H1 (cell line): ENCODE measurements around the gene DISC1. TPM values are rescaled to one million over a fixed set of nuclear protein-coding genes. Genes with fewer than 3 reads are reported as not detected.

ENCODE experiments used
- CTCF ChIA-PET: fragments of 300-600 bp; sonication (Branson Sonifier 250); formaldehyde crosslinking; loops from one replicate; lab custom pipeline; 2021; ENCODE audit not compliant: partially characterized antibody; lab: Charles Lee
- POLR2A ChIA-PET: fragments of 300-600 bp; sonication (Branson Sonifier 250); formaldehyde crosslinking; loops from one replicate; lab custom pipeline; 2021; ENCODE audit warnings: inconsistent platforms; ENCODE audit not compliant: partially characterized antibody; lab: Charles Lee
- DNase-seq, 2 experiments: peaks; one replicate each; pipeline versions ENCODE4 v3.0.0 to v3.0.0-alpha.2; 2010 to 2022; ENCODE audit warnings: low spot score in 2 of 2, low read depth in 1 of 2, mixed read lengths in 1 of 2
- FAIRE-seq: peaks from 2 replicates; lab custom pipeline; 2011; peaks lifted over from hg19 to GRCh38; lab: Jason Lieb, UNC
- H2AFZ ChIP-seq: 2 replicates; pipeline ENCODE4 v1.8.1; 2012; ENCODE audit warnings: low read length, inconsistent platforms
- H2AK5ac ChIP-seq: 2 replicates; pipeline ENCODE4 v1.6.1; 2013; ENCODE audit warnings: low read depth, low read length
- H2BK120ac ChIP-seq: replicated peaks from 2 replicates; pipeline ENCODE3; 2013; ENCODE audit warnings: low read depth, low read length, inconsistent platforms
- H2BK12ac ChIP-seq: 2 replicates; pipeline ENCODE4 v1.6.1; 2013; ENCODE audit warnings: low read depth, low read length
- H2BK15ac ChIP-seq: 2 replicates; pipeline ENCODE4 v1.6.1; 2013; ENCODE audit warnings: low read length
- H2BK20ac ChIP-seq: 2 replicates; pipeline ENCODE4 v1.6.1; 2013; ENCODE audit warnings: low read length
- H2BK5ac ChIP-seq: 2 replicates; pipeline ENCODE4 v1.6.1; 2013; ENCODE audit warnings: low read depth, low read length
- H3K14ac ChIP-seq: 2 replicates; pipeline ENCODE4 v1.6.1; 2013; ENCODE audit warnings: inconsistent platforms; ENCODE audit not compliant: insufficient read length
- H3K18ac ChIP-seq: 2 replicates; pipeline ENCODE4 v1.6.1; 2013; ENCODE audit warnings: low read length; ENCODE audit errors: extremely low read depth
- H3K23ac ChIP-seq: 2 replicates; pipeline ENCODE4 v1.6.1; 2013; ENCODE audit warnings: inconsistent platforms; ENCODE audit not compliant: insufficient read length
- H3K23me2 ChIP-seq: 2 replicates; pipeline ENCODE4 v1.6.1; 2013; ENCODE audit warnings: low read depth, low read length
- H3K27ac ChIP-seq: 2 replicates; pipeline ENCODE4 v1.6.1; 2011; ENCODE audit warnings: low read depth, low read length, inconsistent platforms
- H3K27me3 ChIP-seq, 4 experiments: replicated peaks in 1 of 4; 1 replicate in 1 of 4; 2 replicates in 3 of 4; pipeline versions ENCODE4 v1.6.1 to v1.8.1; 2011 to 2013; ENCODE audit warnings: low read length in 3 of 4, mild to moderate bottlenecking in 3 of 4, inconsistent platforms in 2 of 4, mixed read lengths in 2 of 4, moderate library complexity in 1 of 4; ENCODE audit not compliant: control insufficient read depth in 3 of 4, insufficient read depth in 3 of 4; ENCODE audit errors: extremely low read depth in 1 of 4
- H3K36me3 ChIP-seq, 4 experiments: 2 replicates each; pipeline versions ENCODE4 v1.6.1 to v1.8.1; 2011 to 2013; ENCODE audit warnings: mild to moderate bottlenecking in 4 of 4, low read length in 3 of 4, moderate library complexity in 2 of 4, control low read depth in 1 of 4, inconsistent platforms in 1 of 4; ENCODE audit not compliant: insufficient read depth in 4 of 4, control insufficient read depth in 2 of 4
- H3K4ac ChIP-seq: replicated peaks from 2 replicates; pipeline ENCODE3; 2013; ENCODE audit warnings: low read length, low read depth, mixed read lengths, inconsistent platforms; ENCODE audit not compliant: insufficient read length
- H3K4me1 ChIP-seq, 4 experiments: replicated peaks in 1 of 4; 1 replicate in 1 of 4; 2 replicates in 3 of 4; pipeline versions ENCODE4 v1.6.1 to v1.8.1; 2011 to 2013; ENCODE audit warnings: low read length in 3 of 4, inconsistent platforms in 2 of 4, mixed read lengths in 1 of 4; ENCODE audit not compliant: insufficient read depth in 4 of 4, control insufficient read depth in 3 of 4
- H3K4me2 ChIP-seq, 2 experiments: 2 replicates each; pipeline versions ENCODE4 v1.6.1 to v1.8.1; 2011 to 2013; ENCODE audit warnings: low read depth in 2 of 2, low read length in 2 of 2, control low read depth in 1 of 2, inconsistent platforms in 1 of 2, mild to moderate bottlenecking in 1 of 2; ENCODE audit not compliant: insufficient read depth in 1 of 2
- H3K4me3 ChIP-seq, 4 experiments: fragments of 200-600, 300-600 bp in 1 of 4; sonication (generic), shearing (Covaris generic), sonication (Bioruptor Twin) in 1 of 4; 2 replicates each; pipeline versions ENCODE4 v1.5.1 to v1.8.1; 2011 to 2016; ENCODE audit warnings: low read length in 4 of 4, low read depth in 3 of 4, control low read depth in 2 of 4, inconsistent platforms in 2 of 4, mild to moderate bottlenecking in 2 of 4, mixed read lengths in 1 of 4, moderate library complexity in 1 of 4; ENCODE audit not compliant: insufficient read depth in 2 of 4; ENCODE audit errors: extremely low read depth in 1 of 4
- H3K56ac ChIP-seq: replicated peaks from 2 replicates; pipeline ENCODE3; 2013; ENCODE audit warnings: low read depth, mild to moderate bottlenecking, mixed read lengths, low read length, inconsistent platforms; ENCODE audit not compliant: insufficient read length
- H3K79me1 ChIP-seq: 2 replicates; pipeline ENCODE4 v1.6.1; 2013; ENCODE audit warnings: low read depth, low read length, control low read depth
- H3K79me2 ChIP-seq, 2 experiments: 2 replicates each; pipeline versions ENCODE4 v1.6.1 to v1.8.1; 2012 to 2013; ENCODE audit warnings: low read length in 2 of 2, mild to moderate bottlenecking in 2 of 2, inconsistent platforms in 1 of 2; ENCODE audit not compliant: insufficient read depth in 2 of 2, control insufficient read depth in 1 of 2
- H3K9ac ChIP-seq, 4 experiments: replicated peaks in 1 of 4; 1 replicate in 1 of 4; 2 replicates in 3 of 4; pipeline versions ENCODE4 v1.6.1 to v1.8.1; 2011 to 2013; ENCODE audit warnings: low read depth in 3 of 4, low read length in 3 of 4, control low read depth in 2 of 4, mild to moderate bottlenecking in 2 of 4, moderate library complexity in 2 of 4, inconsistent platforms in 1 of 4; ENCODE audit errors: extremely low read depth in 1 of 4
- H3K9me3 ChIP-seq, 2 experiments: 2 replicates each; pipeline versions ENCODE4 v1.6.1 to v1.8.1; 2012 to 2013; ENCODE audit warnings: mild to moderate bottlenecking in 2 of 2, moderate library complexity in 2 of 2, control low read depth in 1 of 2, inconsistent platforms in 1 of 2, low read depth in 1 of 2, low read length in 1 of 2, mixed read lengths in 1 of 2; ENCODE audit not compliant: insufficient read depth in 2 of 2
- H4K20me1 ChIP-seq, 2 experiments: replicated peaks in 1 of 2; 2 replicates each; pipeline versions ENCODE3 to v1.8.1; 2011 to 2013; ENCODE audit warnings: inconsistent platforms in 2 of 2, low read length in 2 of 2, mild to moderate bottlenecking in 1 of 2; ENCODE audit not compliant: insufficient read depth in 2 of 2, control insufficient read depth in 1 of 2
- H4K5ac ChIP-seq: 2 replicates; pipeline ENCODE4 v1.6.1; 2013; ENCODE audit warnings: low read length, low read depth, mixed read lengths, inconsistent platforms; ENCODE audit not compliant: insufficient read length
- H4K8ac ChIP-seq: 2 replicates; pipeline ENCODE4 v1.8.0; 2013; ENCODE audit warnings: mild to moderate bottlenecking, moderate library complexity, low read length, inconsistent platforms; ENCODE audit not compliant: insufficient read depth; ENCODE audit errors: extremely low read depth
- H4K91ac ChIP-seq: replicated peaks from 2 replicates; pipeline ENCODE3; 2013; ENCODE audit warnings: low read length, mixed read lengths, inconsistent platforms; ENCODE audit not compliant: insufficient read length
- CBX8 ChIP-seq: fragments of 300-800, 300-1000 bp; sonication (generic); IDR thresholded peaks from 2 replicates; pipeline ENCODE4 v1.7.1; 2016; ENCODE audit warnings: low read depth, low read length, borderline replicate concordance
- CHD1 ChIP-seq: IDR thresholded peaks from 2 replicates; pipeline ENCODE4 v1.6.1; 2012; ENCODE audit warnings: low read depth, low read length, improper control_type of control experiment
- CHD2 ChIP-seq: IDR thresholded peaks from 2 replicates; pipeline ENCODE4 v1.6.1; 2012; ENCODE audit warnings: low read length, improper control_type of control experiment
- CREB1 ChIP-seq: IDR thresholded peaks from 2 replicates; pipeline ENCODE4 v1.6.1; 2012; ENCODE audit warnings: inconsistent platforms
- EGR1 ChIP-seq: IDR thresholded peaks from 2 replicates; pipeline ENCODE4 v1.6.1; 2011; ENCODE audit warnings: low read depth, low read length, borderline replicate concordance
- JUND ChIP-seq: IDR thresholded peaks from 2 replicates; pipeline ENCODE4 v1.6.1; 2011; ENCODE audit warnings: mild to moderate bottlenecking, improper control_type of control experiment, low read length
- MAFK ChIP-seq: IDR thresholded peaks from 2 replicates; pipeline ENCODE4 v1.6.1; 2012; ENCODE audit warnings: low read depth, mild to moderate bottlenecking, improper control_type of control experiment, low read length
- PHF8 ChIP-seq: fragments of 200-600 bp; sonication (generic); conservative IDR thresholded peaks from 2 replicates; pipeline ENCODE4 v1.7.1; 2012; ENCODE audit warnings: low read depth, mild to moderate bottlenecking, inconsistent platforms, low read length, moderate library complexity
- POLR2A ChIP-seq, 2 experiments: IDR thresholded peaks; 1 replicate in 1 of 2; 2 replicates in 1 of 2; pipeline ENCODE4 v1.6.1; 2011; ENCODE audit warnings: low read depth in 2 of 2, low read length in 2 of 2, mild to moderate bottlenecking in 2 of 2; ENCODE audit errors: control extremely low read depth in 1 of 2
- POLR2AphosphoS5 ChIP-seq: IDR thresholded peaks from 2 replicates; pipeline ENCODE4 v1.6.1; 2011; ENCODE audit warnings: low read depth, low read length
- RAD21 ChIP-seq, 2 experiments: IDR thresholded peaks in 1 of 2; conservative IDR thresholded peaks in 1 of 2; 2 replicates each; pipeline ENCODE4 v1.6.1; 2011; ENCODE audit warnings: low read depth in 2 of 2, low read length in 2 of 2, improper control_type of control experiment in 1 of 2, inconsistent platforms in 1 of 2, mild to moderate bottlenecking in 1 of 2, moderate library complexity in 1 of 2
- SP2 ChIP-seq: IDR thresholded peaks from 2 replicates; pipeline ENCODE4 v1.6.1; 2012; ENCODE audit warnings: mild to moderate bottlenecking, low read length, inconsistent platforms
- SUZ12 ChIP-seq: fragments of 200-600 bp; sonication (generic); IDR thresholded peaks from 2 replicates; pipeline ENCODE4 v1.6.1; 2012; ENCODE audit warnings: mild to moderate bottlenecking, inconsistent platforms, low read length, moderate library complexity, mixed read lengths
- ZNF274 ChIP-seq: IDR thresholded peaks from 2 replicates; pipeline ENCODE4 v1.7.0; 2012; ENCODE audit warnings: low read length, borderline replicate concordance; ENCODE audit errors: extremely low read depth
- WGBS, 2 experiments: shearing (Covaris generic) in 1 of 2; methylation state at CpG; one replicate each; pipeline versions ENCODE4 v1.1.6 to v1.1.7; 2013 to 2015; ENCODE audit warnings: low lambda C conversion rate in 2 of 2, mixed read lengths in 2 of 2, inconsistent platforms in 1 of 2, low coverage in 1 of 2, missing lambda C conversion rate in 1 of 2; ENCODE audit not compliant: insufficient replicate concordance in 2 of 2, insufficient coverage in 1 of 2, insufficient read length in 1 of 2; ENCODE audit errors: extremely low coverage in 1 of 2, missing lambda C conversion rate in 1 of 2; 5-methylcytosine and 5-hydroxymethylcytosine counted together
- polyA plus RNA-seq, 7 experiments: library from polyadenylated mRNA; depleted of rRNA in 3 of 7; stranded (reverse) in 5 of 7; unstranded in 2 of 7; fragments of >200 nt in 5 of 7; fragments of 200-250 nt in 2 of 7; gene quantifications; 1 replicate in 5 of 7; 2 replicates in 1 of 7; 4 replicates in 1 of 7; pipeline versions ENCODE4 v1.2.1 to v1.2.3, GENCODE V29; 2011 to 2013; ENCODE audit warnings: missing spikeins in 2 of 7, mixed read lengths in 2 of 7
- total RNA-seq: library from RNA; stranded (reverse); fragmentation: NEBNext Ultra II Directional; extraction: Animal tissue kit (Norgen Biotek cat#: 25700); gene quantifications from 2 replicates; pipeline ENCODE4 v1.2.1, GENCODE V29; 2021

DISC1 gene
- total and polyA plus RNA-seq, 2 of the 8 experiments (the other 6 are each of a cell fraction or from before 2014, with no cell fraction given) = 1.1 to 3.5 TPM

GRCh38 chr1:231682779-231683178 is 56.2 kb downstream of the DISC1 start:
- H4K20me1 ChIP-seq = no peaks in the 10 kb centered on the region
- ChIA-PET POLR2A (no interaction called here), CTCF (interaction anchor here (0.6 to 3.8 kb wide), 2 partner anchors 11 to 79 kb away, joined by 3 to 21 read pairs; no protein-coding TSS in a partner anchor)
- no peaks in the 10 kb centered on the region; a peak in 1 of 7 replicates for H3K4me1 ChIP-seq
- no peaks in the 10 kb centered on the region for H3K27me3 ChIP-seq
- H2BK120ac ChIP-seq = no peak overlapping the region
- no peak overlapping the region for H2AK5ac ChIP-seq
- no peak overlapping the region for H3K4me2 ChIP-seq
- 90% methylated on average over 3 of the region's 3 CpGs; no CpG with 5 or more reads in 1 of the 2 experiments for WGBS, 2 experiments
- H3K79me1 ChIP-seq = no peaks in the 10 kb centered on the region
- no peaks in the 10 kb centered on the region for H3K36me3 ChIP-seq
- no peak overlapping the region for H2BK5ac ChIP-seq
- H3K18ac ChIP-seq = no peak overlapping the region
- H3K9me3 ChIP-seq = peaks cover 11 to 15% of the 10 kb centered on the region in 2 experiments; a peak in 3 of 4 replicates
- H4K5ac ChIP-seq = no peak overlapping the region
- H3K23ac ChIP-seq = no peak overlapping the region
- H3K4ac ChIP-seq = no peak overlapping the region
- no peak overlapping the region for H3K9ac ChIP-seq
- no peaks in the 10 kb centered on the region for H3K79me2 ChIP-seq
- H3K4me3 ChIP-seq = no peak overlapping the region
- no peak for FAIRE-seq
- no peak overlapping the region for H4K91ac ChIP-seq
- H3K27ac ChIP-seq = no peak overlapping the region
- H3K14ac ChIP-seq = no peak overlapping the region
- H2BK20ac ChIP-seq = no peak overlapping the region
- no peak overlapping the region for H2BK15ac ChIP-seq
- no peak overlapping the region for H4K8ac ChIP-seq
- DNase-seq = no peak
- no peak overlapping the region for H2BK12ac ChIP-seq
- no peak overlapping the region for H2AFZ ChIP-seq
- H3K56ac ChIP-seq = no peak overlapping the region
- no peaks in the 10 kb centered on the region for H3K23me2 ChIP-seq
- TF ChIP-seq CHD1 = no peak
- TF ChIP-seq ZNF274 = no peak
- no peak for TF ChIP-seq CHD2
- no peak for TF ChIP-seq MAFK
- no peak for TF ChIP-seq CBX8
- no peak for TF ChIP-seq POLR2AphosphoS5
- TF ChIP-seq POLR2A (IDR thresholded peaks at IDR 0.05; ENCODE audit: control extremely low read depth in 1 of 2, low read depth in 2 of 2, low read length in 2 of 2) = no peak
- no peak for TF ChIP-seq JUND
- no peak for TF ChIP-seq PHF8
- no peak for TF ChIP-seq SP2
- no peak for TF ChIP-seq EGR1
- TF ChIP-seq RAD21 (IDR thresholded peaks at IDR 0.05 in 1 of 2, conservative IDR thresholded peaks at IDR 0.05 in 1 of 2; ENCODE audit: low read depth in 2 of 2, low read length in 2 of 2) = no peak
- no peak for TF ChIP-seq CREB1
- TF ChIP-seq SUZ12 = no peak
